Epithelial cell of esophagus (primary cell): ENCODE measurements around the gene KLHL4.

ENCODE experiments used
- DNase-seq: peaks from one replicate; pipeline ENCODE4 v3.0.0; 2010; ENCODE audit warnings: low read depth
- H3K4me3 ChIP-seq: 2 replicates; pipeline ENCODE4 v1.5.1; 2011; ENCODE audit warnings: mild to moderate bottlenecking, low read length, control low read depth
- TF ChIP-seq, protein P1 (sequence below): IDR thresholded peaks from 2 replicates; pipeline ENCODE4 v1.5.1; 2011; ENCODE audit warnings: low read depth, mild to moderate bottlenecking, low read length, control low read depth, inconsistent platforms; ENCODE audit not compliant: insufficient read depth; ENCODE audit errors: missing control alignments

Gene KLHL4

GRCh38 chrX:87518504-87518903 is 902 bp downstream of the KLHL4 start:
- TF ChIP-seq, protein P1, sequence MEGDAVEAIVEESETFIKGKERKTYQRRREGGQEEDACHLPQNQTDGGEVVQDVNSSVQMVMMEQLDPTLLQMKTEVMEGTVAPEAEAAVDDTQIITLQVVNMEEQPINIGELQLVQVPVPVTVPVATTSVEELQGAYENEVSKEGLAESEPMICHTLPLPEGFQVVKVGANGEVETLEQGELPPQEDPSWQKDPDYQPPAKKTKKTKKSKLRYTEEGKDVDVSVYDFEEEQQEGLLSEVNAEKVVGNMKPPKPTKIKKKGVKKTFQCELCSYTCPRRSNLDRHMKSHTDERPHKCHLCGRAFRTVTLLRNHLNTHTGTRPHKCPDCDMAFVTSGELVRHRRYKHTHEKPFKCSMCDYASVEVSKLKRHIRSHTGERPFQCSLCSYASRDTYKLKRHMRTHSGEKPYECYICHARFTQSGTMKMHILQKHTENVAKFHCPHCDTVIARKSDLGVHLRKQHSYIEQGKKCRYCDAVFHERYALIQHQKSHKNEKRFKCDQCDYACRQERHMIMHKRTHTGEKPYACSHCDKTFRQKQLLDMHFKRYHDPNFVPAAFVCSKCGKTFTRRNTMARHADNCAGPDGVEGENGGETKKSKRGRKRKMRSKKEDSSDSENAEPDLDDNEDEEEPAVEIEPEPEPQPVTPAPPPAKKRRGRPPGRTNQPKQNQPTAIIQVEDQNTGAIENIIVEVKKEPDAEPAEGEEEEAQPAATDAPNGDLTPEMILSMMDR: no peak
- DNase-seq: peak; percentile 35
- H3K4me3 ChIP-seq: no peak overlapping the region

DNA sequence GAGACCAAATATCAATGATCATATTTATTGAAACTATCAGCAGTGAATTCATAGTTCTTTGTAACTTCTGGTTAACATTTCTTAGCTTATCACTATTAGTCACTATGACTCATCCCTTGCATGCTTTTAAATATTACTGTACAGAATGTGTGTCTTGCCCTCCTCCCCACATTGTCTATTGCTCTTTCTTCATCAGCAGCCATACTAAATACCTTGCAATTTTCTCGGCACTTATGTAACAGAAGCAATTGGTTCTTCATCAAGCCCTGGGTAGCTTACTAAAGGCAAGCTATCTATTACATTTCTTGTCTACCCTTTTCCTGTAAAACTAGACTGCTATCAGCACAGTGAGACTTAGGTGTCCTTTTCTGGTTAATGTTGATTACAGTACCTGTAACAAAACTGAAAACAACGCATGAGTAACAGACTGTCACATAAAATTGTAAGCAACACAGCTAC is 8.2 kb downstream of the KLHL4 start:
- DNase-seq: peak; percentile 73
- H3K4me3 ChIP-seq: no peak overlapping the region
- TF ChIP-seq, protein P1: no peak

- no peak overlapping the region for H3K4me3 ChIP-seq
- TF ChIP-seq, protein P1: no peak
- DNase-seq: no peak
Measured at GRCh38 chrX:87526281-87526680, 8.7 kb downstream of the KLHL4 start.

- no peak overlapping the region for H3K4me3 ChIP-seq
- peak; percentile 0 for DNase-seq
- TF ChIP-seq, protein P1: no peak
Measured at GRCh38 chrX:87528487-87528886, 10.9 kb downstream of the KLHL4 start.

DNA sequence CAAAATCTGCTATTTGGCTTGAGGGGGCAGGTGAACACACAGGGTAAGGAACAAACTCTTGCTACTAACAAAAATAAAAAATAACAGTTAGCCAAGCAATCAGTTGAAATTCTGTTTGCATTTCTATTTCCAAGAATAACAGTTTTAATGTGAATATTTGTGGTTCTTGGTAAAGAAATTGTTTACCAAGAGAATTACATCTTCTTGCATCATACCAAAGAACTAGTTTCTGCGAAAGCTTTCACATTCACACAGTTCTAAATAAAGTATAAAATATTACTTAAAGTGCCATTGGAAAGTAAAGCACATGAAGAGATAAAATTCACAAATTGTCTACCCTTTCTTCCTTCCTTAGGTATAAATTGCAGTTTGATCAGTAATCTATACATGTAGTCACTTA is 54.4 kb downstream of the KLHL4 start:
- H3K4me3 ChIP-seq: no peak overlapping the region
- TF ChIP-seq, protein P1: no peak
- DNase-seq: no peak

DNA sequence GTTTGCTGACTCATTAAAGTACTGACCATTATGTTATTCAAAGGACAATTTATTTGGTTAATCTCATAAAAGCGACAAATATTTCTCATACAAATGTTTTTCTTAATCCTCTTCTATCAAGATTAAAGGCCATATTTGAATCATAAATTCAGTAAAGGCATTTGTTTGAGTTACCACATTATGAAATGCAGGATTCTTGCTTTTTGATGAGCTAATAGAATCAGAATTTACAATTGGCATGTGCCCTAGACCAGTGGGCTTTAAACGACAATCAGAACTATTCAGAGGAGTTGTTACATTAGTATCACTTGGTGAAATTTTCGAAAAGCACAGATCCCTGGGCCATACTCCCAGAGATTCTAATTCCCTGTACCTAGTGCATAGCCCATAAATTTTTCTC is 55.3 kb downstream of the KLHL4 start:
- H3K4me3 ChIP-seq: no peak overlapping the region
- TF ChIP-seq, protein P1: no peak
- no peak for DNase-seq

DNA sequence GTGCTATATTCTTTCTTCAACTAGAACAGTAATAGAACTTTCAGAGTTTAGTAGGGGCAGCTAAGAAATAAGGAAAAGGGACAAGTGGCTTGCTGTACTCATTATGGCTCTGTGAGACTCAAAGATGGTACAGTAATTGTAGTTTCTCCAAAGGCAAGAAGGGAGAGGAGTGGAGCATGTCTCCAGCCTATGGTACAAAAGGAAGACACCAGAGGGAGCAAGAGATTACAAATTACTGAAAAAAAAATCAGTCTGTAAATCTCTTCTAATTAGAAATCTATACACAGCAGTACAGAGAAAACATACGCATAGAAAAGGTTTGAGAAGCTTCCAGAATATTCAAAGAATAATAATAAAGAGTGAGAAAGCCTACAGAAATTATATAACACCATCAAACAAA is 61.4 kb downstream of the KLHL4 start:
- TF ChIP-seq, protein P1: no peak
- DNase-seq: peak; percentile 0
- H3K4me3 ChIP-seq: no peak overlapping the region
